ENCODE results near the gene KLHL28. TPM values are rescaled to one million over a fixed set of nuclear protein-coding genes. Genes with fewer than 3 reads are reported as not detected.

Gene KLHL28
- polyA plus RNA-seq, 5 donors = 11.9 to 21.5 (median 20.1) TPM

DNA sequence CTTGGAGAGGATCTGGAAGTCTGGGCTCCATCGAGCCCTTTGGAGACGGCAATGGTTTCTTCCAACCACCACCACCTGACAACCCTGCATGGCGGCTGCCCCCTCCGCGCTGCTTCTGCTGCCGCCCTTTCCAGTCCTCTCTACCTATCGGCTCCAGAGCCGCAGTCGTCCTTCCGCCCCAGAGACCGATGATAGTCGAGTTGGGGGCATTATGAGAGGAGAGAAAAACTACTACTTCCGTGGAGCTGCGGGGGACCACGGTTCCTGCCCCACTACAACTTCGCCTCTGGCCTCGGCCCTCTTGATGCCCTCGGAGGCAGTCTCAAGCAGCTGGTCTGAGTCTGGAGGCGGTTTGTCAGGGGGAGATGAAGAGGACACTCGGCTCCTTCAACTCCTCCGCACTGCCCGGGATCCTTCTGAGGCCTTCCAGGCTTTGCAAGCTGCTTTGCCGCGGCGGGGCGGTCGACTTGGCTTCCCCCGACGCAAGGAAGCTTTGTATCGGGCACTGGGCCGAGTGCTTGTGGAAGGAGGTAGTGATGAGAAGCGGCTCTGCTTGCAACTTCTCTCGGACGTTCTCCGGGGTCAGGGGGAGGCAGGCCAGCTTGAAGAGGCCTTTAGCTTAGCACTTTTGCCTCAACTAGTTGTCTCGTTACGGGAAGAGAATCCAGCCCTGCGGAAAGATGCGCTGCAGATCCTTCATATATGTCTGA, 742 bp upstream of the KLHL28 start:
- no peak for DNase-seq

GRCh38 chr14:44961151-44961553, 595 bp downstream of the KLHL28 start:
- DNase-seq = peak; percentile 68 to 70

DNA sequence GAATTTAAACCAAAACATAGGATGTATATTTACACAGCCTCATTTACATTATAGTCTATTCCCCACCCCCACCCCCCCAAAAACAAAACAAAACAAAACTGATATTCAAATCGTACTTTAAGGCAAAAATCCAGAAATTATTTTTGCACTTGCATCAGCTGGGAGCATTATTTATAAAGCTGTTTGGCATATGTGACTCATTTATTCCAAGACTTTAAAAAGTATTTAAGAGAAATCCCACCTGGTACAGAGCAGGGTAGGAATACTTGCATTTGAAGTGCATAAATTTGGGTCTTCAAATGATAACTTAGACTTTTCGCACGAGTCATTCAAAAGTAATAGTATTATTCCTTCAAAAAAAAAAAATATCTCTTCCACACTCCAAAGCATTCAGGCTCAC, 1.1 kb downstream of the KLHL28 start:
- no peak for DNase-seq

DNA sequence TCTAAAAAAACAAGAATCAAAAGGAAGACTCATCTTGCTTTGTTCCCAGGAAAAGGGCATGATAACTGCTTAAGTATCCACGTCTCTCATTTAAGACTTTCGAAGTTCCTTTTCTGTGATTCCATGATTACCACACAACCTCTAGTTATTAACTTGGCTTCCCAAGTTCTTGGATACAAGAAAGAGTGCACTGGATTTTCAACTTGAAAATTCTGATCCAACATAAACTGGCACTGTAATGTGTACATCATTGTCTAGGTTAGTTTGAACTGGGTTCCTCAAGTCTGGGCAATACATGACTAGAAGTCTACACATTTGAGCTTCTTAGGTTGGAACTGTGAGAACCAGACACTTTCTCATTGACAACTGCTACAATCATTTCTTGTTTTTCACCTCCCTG, 1.6 kb downstream of the KLHL28 start:
- DNase-seq = no peak

GRCh38 chr14:44959538-44959937, 2.2 kb downstream of the KLHL28 start:
- DNase-seq = no peak

DNA sequence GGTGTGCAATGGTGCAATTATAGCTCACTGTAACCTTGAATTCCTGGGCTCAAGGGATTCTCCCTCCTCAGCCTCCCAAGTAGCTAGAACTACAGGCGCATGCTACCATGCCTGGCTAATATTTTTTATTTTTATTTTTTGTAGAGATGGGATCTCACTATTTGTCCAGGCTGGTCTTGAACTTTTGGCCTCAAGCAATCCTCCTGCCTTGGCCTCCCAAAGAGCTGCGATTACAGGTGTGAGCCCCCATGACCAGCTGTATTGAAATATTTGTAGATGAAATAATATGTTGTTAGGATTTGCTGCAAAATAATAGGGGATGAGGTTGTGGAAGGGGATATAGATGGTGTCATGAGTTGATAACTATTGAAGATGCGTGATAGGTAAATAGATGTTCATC, 4.9 kb downstream of the KLHL28 start:
- DNase-seq = no peak

DNA sequence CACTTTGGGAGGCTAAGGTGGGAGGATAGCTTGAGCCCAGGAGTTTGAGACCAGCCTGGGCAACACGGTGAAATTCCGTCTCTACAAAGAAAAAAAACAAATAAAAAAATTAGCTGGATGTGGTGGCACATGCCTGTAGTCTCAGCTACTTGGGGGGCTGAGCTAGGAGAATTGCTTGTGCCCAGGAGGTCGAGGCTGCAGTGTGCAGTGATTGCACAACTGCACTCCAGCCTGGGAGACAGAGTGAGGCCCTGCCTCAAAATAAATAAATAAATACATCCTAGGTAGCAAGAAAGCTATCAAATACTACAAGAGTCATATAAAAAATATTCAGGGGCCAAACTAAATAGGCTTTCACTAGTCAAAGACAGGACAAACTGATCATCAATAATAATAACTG, 6.2 kb downstream of the KLHL28 start:
- no peak for DNase-seq

DNA sequence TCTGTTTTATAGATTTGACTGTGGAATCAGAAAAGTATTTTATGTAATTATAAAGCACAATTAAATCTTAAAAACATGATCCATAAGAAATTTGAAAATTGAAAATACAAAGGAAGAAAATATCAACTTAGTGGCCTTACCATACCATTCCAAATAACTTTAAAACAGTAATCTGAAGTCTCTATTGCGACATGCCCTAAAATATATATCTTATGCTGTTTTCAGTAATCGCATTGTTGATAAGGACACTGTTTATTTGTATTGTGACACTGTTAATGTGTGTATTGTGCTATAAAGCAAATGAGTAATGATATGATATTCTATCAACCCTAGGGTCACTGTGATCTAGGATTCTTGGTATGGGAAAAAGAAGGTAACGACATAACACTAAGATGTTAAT, 7.0 kb downstream of the KLHL28 start:
- DNase-seq = no peak

GRCh38 chr14:44952391-44953110, 9.2 kb downstream of the KLHL28 start:
- DNase-seq = no peak

GRCh38 chr14:44951051-44951450, 10.7 kb downstream of the KLHL28 start:
- DNase-seq = no peak

DNA sequence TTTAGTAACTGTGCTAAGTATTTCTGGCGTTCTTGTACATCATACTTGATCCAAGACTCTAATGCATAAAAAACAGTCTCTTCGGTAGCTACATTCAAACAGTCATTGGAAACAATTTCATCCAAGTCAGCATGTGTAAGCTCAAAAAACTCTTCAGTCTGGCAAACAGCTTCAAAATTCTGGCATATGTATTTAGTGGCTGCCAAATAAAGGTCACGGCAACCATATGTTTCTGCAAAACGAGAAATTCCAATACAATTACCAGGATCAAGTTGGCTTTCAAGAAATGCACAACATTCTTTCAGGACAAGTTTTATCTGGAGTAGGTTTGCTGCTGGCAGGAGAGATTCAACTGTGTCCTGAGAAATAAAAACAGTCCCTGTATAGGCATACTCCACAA, 16.5 kb downstream of the KLHL28 start:
- no peak for DNase-seq

- DNase-seq = no peak
Measured at GRCh38 chr14:44944107-44944506, 17.6 kb downstream of the KLHL28 start.

DNA sequence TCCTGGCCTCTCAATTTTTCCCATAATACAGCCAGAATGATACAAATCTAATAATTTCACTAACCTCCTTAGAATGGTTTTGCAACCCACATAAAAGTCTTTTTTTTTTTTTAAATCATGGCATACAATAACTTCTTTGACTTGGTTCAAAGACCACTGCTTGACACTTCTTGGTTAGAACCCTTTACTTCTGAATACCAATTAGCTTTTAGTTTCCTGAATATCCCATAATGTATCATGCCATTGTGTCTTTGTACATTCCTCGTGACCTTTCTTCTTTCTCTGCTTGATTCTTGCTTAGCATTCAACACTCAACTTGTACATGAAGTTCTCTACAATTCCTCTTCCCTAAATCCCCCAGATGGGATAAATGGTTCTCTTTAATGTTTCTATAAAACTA, 19.3 kb downstream of the KLHL28 start:
- DNase-seq = no peak

- no peak for DNase-seq
Measured at GRCh38 chr14:44941591-44941990, 20.2 kb downstream of the KLHL28 start.

- no peak for DNase-seq
Measured at GRCh38 chr14:44940944-44941343, 20.8 kb downstream of the KLHL28 start.

DNA sequence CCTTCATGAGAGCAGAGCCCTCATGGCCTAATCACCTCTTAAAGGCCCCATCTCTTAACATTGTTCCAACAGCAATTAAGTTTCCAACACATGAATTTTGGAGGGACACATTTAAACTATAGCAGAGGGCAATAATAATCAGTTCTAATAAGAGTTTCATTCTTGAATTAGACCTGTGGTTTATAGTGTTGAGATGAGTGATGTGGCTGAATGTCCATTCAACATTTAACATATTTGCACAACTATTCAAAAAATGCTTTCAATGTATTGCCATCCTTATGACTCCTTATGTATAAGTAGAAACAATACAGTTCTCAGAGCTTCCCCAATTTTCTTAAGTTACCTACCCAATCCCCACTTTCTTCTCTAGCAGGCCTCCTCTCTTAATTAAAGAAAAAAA, 21.5 kb downstream of the KLHL28 start:
- no peak for DNase-seq

GRCh38 chr14:44937547-44937946, 24.2 kb downstream of the KLHL28 start:
- DNase-seq = no peak

DNA sequence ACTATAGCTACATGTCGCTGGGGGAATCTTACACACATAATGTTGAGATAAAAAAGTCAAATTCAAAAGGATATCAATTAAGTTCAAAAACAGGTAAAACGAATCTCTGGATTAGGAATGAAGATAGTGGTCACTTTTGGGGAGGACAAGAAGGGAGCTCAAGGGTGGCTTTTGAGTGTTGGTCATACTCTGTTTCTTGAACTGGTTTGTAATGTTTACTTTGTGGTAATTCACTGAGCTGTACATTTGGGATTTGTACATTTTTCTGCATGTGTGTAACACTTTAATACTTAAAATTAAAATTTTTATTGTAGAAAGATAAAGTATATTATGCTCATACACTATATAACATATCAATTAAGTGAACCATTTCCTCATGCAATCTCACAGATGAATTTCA, 26.6 kb downstream of the KLHL28 start:
- DNase-seq = no peak

DNA sequence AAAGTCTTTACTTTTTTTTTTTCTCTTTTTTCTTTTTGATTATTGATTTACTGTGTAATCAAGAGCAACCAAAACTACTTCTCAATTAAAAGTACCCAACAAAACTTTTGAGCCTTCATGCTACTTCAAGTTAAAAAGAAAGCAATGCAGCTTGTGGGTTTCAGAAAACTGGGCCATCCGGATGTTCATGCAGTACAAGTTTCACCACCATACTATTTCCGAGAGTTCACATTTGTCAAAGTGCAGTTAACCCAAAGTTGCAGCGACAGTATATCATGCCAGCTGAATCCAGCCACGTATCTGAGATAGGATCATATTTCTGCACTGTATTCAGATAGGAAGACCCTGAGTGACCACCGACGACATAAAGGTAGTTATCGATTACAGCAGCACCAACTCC, 33.0 kb downstream of the KLHL28 start:
- no peak for DNase-seq

DNA sequence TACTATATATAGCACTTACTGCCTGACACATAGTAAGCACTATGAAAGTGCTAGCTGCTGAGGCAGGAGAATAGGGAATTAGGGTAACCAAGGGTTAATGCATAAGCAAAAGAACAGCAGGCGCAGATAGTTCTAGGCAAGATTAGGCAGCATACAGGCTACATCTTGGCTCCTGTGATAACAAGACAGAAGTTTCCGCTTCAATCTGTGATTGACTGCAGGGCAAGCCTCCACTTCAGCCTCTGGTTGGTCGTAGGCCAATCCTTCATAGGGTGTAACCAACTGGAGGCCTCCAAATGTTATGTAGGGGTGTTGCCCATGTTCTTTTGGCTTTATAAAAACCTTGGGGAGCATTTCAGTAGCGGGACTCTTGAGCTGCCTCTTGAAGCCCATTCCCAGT, 46.9 kb downstream of the KLHL28 start:
- peak in 1 of 2 donors; percentile 23 for DNase-seq

- DNase-seq = peak in 1 of 2 donors; percentile 4
Measured at GRCh38 chr14:44912041-44912869, 49.5 kb downstream of the KLHL28 start.

- DNase-seq = no peak
Measured at GRCh38 chr14:44910821-44911220, 50.9 kb downstream of the KLHL28 start.

DNA sequence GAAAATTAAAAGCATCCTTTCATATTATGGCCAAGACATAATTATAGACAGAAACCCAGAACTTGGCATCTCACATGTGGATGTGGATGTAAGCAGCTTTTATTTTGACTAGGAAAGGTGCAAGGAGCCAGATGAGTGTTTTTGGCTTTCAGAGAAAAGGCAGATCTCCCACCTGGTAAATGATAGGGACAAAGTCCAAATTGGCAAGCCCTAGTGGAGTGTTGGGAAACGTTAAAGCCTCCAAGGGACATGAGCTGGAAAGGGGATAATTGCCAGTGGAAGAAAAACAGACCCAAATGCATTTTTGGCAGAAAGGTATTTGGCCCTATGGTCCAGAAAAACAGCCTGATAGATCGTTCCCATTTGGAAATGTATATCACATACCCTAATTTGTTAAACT, 60.1 kb downstream of the KLHL28 start:
- no peak for DNase-seq
